Measurements from ENCODE around the gene IFT25.
"Not testable (repeated sequence)": the region's sequence is repeated elsewhere in the genome, so short reads cannot be mapped to it uniquely, and the experiment has no call there.

The IFT25 gene

DNA sequence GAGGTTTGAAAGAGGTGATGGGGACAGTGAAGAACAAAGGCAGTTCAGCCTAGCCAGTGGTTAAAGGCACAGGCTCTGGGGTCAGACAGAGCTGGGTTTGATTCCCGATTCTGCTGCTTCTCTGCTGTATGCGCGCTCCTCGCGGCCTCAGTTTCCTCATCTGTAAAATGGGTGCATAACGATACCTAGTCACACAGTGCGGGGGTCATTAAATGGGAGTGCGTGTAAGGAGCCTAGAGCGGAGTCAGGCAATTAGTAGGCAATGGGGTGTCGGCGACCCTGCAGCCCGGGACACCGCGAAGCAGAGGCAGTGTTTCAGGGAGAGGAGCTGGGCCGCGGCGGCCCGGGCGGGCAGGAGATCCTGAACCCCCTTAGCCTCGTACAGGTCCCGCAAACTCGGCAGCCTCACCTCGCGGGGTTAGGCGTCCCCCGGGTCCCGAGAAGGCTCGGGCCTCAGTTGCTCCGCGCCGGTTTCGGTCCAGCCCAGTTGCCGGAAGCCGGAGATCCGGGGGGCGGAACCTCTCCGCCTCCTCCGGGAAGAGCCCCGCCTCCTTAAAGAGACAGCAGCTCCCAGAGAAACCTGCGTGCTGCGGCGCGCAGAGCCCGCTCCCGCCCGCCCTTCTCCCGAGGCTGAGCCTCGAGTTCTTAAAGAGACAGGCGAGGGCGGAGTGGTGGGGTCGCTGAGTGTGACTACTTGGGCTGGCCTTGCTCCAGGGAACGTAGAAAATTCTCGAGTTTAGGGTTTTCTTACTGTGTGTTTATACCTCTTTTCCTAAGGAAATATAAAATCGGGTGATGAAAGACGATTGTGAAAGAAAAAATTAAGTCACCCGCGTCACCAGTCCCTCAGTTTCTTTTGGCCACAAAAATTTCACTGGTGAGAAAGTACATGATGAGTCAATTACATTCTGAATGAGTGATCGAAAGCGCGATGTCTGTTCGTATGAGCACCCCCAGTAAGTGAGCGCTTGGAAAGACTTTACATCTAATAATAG lies 55.9 kb downstream of the IFT25 start, which contains the start of gene YIPF1:
YIPF1 (minus strand) TSS at position 494 of the 995 bp plus-strand sequence. CDS start 860 bp downstream, outside the sequence.
- peak; percentile 67 for DNase-seq (ENCODE audit: low read depth)

DNA sequence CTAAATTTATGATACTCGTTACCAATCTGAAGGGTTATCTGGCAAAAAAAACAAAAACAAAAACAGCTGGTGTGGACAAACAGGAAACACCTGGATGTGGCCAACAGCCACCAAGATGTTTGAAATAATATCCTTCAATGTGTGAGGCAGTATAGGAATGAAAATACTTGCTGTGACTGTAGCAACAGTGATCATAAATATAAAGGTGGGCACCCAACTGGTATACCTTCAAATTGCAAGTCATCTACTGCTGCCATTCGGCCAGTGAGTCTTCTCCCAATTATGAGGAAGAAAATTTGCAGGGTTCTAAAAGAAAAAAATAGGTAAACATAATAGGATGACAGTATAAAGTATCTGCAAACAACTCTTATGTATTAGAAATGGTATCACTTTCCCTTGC lies 56.8 kb downstream of the IFT25 start:
- no peak for DNase-seq (ENCODE audit: low read depth)

DNA sequence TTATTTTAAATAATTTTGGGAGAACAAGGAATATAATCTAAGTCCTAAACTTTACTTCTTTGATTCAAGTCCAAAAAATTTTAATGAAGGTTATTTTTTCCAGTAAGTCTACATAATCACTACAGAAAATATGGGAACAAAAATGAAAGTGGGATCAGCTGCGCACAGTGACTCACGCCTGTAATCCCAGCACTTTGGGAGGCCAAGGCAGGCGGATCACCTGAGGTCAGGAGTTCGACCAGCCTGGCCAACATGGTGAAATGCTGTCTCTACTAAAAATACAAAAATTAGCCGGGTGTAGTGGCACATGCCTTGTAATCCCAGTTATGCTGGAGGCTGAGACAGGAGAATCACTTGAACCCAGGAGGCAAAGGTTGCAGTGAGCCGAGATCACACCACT lies 61.9 kb downstream of the IFT25 start:
- not testable (repeated sequence) for DNase-seq (ENCODE audit: low read depth)

DNA sequence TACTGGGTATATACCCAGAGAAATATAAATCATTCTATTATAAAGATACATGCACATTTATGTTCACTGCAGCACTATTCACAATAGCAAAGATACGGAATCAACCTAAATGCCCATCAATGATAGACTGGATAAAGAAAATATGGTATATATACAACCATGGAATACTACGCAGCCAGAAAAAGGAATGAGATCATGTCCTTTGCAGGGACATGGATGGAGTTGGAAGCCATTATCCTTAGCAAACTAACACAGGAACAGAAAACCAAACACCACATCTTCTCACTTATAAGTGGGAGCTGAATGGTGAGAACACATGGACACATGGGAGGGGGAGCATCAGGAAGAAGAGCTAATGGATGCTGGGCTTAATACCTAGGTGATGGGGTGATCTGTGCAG lies 63.6 kb downstream of the IFT25 start:
- not testable (repeated sequence) for DNase-seq (ENCODE audit: low read depth)

DNA sequence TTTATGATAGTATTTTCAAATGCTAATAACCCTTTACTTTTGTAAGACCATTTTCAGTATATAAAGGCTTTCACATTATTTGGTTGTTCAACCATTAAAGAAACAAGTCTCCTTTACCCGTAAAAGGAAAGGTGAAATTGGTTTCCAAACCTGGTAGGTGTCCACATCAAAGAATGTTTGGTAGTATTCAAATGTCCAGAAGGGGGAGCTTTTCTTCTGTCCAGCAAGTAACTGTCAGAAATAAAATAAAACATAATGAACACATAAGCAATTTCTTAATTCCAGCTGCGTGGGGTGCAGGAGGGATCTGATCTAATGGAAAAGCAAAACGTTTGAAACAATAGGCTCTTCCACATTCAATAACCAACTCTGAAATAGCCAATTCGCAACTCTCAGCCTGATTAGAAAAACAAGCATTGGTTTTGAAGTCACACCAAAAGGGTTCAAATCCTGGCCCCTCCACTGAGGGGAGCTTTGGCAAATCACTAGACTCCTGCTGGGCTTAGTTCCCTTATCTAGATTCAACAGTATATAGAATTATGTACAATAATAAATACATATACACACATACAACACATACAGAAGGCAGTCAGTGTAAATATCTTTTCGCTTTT lies 66.9 kb downstream of the IFT25 start:
- DNase-seq (ENCODE audit: low read depth) = no peak

DNA sequence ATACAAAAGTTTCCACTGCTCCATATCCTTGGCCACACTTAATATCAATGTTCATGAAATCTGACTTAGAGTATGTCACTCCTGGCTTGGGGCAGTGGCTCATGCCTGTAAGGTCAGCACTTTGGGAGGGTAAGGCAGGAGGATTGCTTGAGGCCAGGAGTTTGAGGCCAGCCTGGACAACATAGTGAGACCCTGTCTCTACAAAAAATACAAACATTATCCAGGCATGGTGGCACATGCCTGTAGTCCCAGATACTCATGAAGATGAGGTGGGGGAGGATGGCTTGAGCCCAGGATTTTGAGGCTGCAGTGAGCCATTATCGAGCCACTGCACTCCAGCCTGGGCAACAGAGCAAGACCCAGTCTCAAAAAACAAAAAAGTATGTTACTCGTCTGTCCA lies 70.3 kb downstream of the IFT25 start:
- DNase-seq (ENCODE audit: low read depth) = not testable (repeated sequence)

DNA sequence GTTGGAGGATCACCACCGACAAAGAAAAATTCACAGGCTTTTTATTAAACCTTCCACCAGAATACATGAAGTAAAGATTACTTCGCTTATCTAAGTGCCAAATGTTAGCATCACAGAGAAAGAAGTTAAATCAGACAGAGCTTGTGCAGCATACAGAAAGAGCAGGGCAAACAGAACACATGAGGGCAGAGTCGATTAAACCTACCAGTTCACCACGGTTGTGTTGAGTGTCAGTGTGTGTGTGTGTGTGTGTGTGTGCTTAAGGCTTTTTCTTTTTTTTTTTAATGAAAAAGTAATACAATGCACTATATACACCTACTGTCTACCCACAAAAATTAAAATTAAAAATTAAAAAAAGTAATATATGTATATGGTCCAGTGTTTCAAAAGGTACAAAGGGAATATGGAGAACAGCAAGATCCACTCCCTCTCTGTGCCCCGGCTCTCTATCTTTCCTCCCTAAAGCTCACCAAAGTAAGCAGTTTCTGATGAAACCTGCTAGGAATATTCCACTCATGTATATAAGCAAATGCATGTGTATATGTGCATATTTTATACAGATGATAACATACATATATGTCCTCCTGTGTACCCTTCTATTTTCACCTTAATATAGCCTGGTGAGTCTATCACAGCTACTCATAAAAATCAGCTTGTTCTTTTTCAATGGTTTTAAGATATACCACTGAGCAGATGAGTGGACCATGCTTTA lies 73.6 kb downstream of the IFT25 start:
- no peak for DNase-seq (ENCODE audit: low read depth)

Data from stimulated activated CD8-positive, alpha-beta memory T cell treated with anti-CD3 and anti-CD28 coated beads, Interleukin-15, amount 100 ng/mL, for 1 hour (primary cell).